Measurements from ENCODE around the gene MYO1D.

Gene MYO1D

DNA sequence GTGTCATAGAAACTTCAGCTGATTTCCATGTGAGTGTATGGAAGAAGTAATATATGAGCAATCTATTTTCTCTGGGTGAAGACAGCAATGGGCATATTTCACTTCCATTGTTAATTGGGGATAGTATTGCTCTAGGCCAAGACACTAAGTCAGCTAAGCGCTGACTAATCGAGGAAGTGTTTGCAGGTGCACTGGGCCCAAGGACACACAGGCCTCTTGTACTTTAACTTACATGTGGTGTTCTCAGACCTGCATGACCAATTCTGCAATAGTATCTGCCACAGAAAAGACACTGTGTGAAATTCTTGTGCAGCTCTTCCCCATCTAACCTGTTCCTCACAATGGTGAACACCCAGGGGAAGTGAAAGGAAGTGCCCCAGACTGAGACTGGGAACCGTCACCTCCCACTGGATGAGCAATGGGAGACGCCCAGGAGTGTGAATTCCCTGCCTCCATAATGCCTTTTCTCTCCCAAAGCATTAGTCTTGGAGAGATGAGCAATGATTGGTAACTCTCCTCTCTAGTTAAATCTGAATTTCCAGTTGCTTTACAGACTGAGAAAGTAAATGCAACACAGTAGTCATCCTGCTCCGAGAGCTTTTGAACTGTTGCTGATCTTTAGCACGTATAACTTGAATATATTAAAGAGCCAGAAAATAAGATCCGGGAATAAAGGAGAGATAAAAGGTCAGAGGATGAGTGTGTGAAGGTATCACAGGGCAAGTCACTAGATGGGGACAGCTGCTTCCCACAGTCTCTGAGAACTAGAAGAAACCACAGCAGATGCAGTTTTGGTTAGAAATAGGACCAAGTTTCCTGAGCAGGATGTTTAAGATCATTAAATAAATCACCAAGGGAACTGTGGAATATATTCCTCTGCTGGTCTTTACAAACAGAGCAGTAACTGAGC lies 307.5 kb downstream of the MYO1D start:
- H3K27ac ChIP-seq (ENCODE audit: low read length) = no peak overlapping the region
- no peaks in the 10 kb centered on the region for H3K36me3 ChIP-seq (ENCODE audit: control insufficient read depth, low read depth, low read length)
- no peaks in the 10 kb centered on the region for H3K4me1 ChIP-seq (ENCODE audit: control insufficient read depth, low read depth, low read length)
- H3K9me3 ChIP-seq (ENCODE audit: control insufficient read depth, low read depth, low read length) = no peaks in the 10 kb centered on the region
- H3K4me3 ChIP-seq (ENCODE audit: low read length) = no peak overlapping the region
- H3K9ac ChIP-seq (ENCODE audit: low read length) = no peak overlapping the region
- H3K27me3 ChIP-seq (ENCODE audit: control insufficient read depth, insufficient read depth, low read length) = no peaks in the 10 kb centered on the region

DNA sequence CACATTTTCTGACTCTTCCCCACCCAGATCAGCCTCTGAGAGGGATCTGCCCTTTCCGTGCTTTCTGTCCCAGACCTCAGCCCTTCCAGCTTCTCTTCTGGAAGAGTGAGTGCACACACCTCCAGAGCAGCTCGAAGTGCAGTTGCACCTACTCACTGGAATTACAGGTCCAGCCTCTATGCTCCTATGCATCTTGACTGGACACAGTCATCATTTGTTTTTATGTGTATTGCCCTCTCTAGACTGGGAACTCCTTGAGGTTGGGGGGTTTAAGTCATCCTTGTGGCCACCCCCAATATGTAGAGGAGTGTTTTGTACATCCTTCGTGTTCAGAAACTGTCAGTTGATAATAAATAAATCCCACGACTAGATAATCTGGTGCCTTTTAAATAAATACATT lies 308.2 kb downstream of the MYO1D start:
- Histone ChIP-seq H3K9ac (ENCODE audit: low read length) (no peak overlapping the region), H3K27ac (ENCODE audit: low read length) (no peak overlapping the region), H3K4me3 (ENCODE audit: low read length) (no peak overlapping the region), H3K4me1 (ENCODE audit: control insufficient read depth, low read depth, low read length) (no peaks in the 10 kb centered on the region), H3K9me3 (ENCODE audit: control insufficient read depth, low read depth, low read length) (no peaks in the 10 kb centered on the region), H3K27me3 (ENCODE audit: control insufficient read depth, insufficient read depth, low read length) (no peaks in the 10 kb centered on the region), H3K36me3 (ENCODE audit: control insufficient read depth, low read depth, low read length) (no peaks in the 10 kb centered on the region)

DNA sequence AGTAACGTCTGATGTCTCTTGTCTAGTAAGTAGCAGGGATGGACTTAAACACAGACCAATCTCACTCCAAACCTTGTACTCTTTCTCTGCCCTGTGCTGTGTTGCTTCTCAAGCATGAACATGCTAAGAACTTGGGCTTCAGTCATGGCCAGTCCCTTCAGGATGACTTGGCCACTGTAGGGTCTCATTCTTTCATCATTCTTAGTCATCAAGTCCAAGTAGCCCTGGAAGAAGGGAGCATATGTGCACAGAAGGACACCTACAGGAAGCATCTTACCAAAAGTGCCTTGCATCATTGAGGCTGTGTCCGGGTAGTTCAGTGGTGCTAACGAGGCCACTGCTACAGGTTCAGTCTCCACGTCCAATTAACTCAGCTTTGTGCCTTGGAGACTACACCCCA lies 309.4 kb downstream of the MYO1D start:
- no peaks in the 10 kb centered on the region for H3K36me3 ChIP-seq (ENCODE audit: control insufficient read depth, low read depth, low read length)
- no peaks in the 10 kb centered on the region for H3K27me3 ChIP-seq (ENCODE audit: control insufficient read depth, insufficient read depth, low read length)
- H3K9ac ChIP-seq (ENCODE audit: low read length) = no peak overlapping the region
- no peaks in the 10 kb centered on the region for H3K4me1 ChIP-seq (ENCODE audit: control insufficient read depth, low read depth, low read length)
- no peaks in the 10 kb centered on the region for H3K9me3 ChIP-seq (ENCODE audit: control insufficient read depth, low read depth, low read length)
- no peak overlapping the region for H3K4me3 ChIP-seq (ENCODE audit: low read length)
- no peak overlapping the region for H3K27ac ChIP-seq (ENCODE audit: low read length)

DNA sequence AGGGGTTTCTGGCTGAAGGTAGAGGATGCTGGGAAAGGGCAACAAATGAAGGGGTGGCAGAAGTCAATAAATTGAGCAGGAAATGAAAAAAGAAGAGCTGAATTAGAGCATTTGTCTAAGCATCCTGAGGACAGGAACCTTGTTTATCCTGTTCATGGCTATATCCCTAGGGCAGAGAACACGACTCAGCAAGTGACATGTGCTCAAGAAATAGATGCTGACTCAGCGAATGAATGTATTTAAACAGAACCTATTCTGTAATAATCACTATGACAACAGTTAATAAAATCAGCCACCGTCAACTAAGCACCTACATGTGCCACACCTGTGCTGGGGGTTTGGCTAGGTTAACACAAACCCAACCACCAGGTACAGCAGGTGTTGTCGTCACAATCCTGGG lies 309.8 kb downstream of the MYO1D start:
- no peaks in the 10 kb centered on the region for H3K4me1 ChIP-seq (ENCODE audit: control insufficient read depth, low read depth, low read length)
- H3K36me3 ChIP-seq (ENCODE audit: control insufficient read depth, low read depth, low read length) = no peaks in the 10 kb centered on the region
- no peaks in the 10 kb centered on the region for H3K27me3 ChIP-seq (ENCODE audit: control insufficient read depth, insufficient read depth, low read length)
- no peak overlapping the region for H3K9ac ChIP-seq (ENCODE audit: low read length)
- H3K9me3 ChIP-seq (ENCODE audit: control insufficient read depth, low read depth, low read length) = no peaks in the 10 kb centered on the region
- no peak overlapping the region for H3K4me3 ChIP-seq (ENCODE audit: low read length)
- H3K27ac ChIP-seq (ENCODE audit: low read length) = no peak overlapping the region

DNA sequence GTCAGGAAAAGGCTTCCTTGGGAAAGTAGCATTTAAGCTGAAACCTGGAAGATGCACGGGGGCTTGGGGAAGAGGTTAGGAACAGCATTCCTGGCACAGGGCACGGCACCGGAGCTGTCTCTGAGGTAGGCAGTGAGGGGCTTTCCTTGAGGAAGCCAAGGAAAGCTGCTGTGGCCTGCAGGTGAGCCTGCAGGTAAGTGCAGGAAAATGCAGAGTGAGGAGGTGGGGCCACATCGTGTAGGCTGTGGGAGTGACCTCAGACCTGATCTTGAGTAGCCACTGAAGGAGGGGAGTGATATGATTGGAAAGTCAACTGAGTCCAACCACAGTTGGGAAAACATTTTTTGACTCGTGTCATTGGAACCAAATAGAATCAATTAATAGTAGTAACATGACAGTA lies 310.6 kb downstream of the MYO1D start:
- H3K9ac ChIP-seq (ENCODE audit: low read length) = no peak overlapping the region
- H3K27ac ChIP-seq (ENCODE audit: low read length) = no peak overlapping the region
- no peaks in the 10 kb centered on the region for H3K9me3 ChIP-seq (ENCODE audit: control insufficient read depth, low read depth, low read length)
- H3K27me3 ChIP-seq (ENCODE audit: control insufficient read depth, insufficient read depth, low read length) = no peaks in the 10 kb centered on the region
- no peaks in the 10 kb centered on the region for H3K4me1 ChIP-seq (ENCODE audit: control insufficient read depth, low read depth, low read length)
- no peak overlapping the region for H3K4me3 ChIP-seq (ENCODE audit: low read length)
- H3K36me3 ChIP-seq (ENCODE audit: control insufficient read depth, low read depth, low read length) = no peaks in the 10 kb centered on the region

DNA sequence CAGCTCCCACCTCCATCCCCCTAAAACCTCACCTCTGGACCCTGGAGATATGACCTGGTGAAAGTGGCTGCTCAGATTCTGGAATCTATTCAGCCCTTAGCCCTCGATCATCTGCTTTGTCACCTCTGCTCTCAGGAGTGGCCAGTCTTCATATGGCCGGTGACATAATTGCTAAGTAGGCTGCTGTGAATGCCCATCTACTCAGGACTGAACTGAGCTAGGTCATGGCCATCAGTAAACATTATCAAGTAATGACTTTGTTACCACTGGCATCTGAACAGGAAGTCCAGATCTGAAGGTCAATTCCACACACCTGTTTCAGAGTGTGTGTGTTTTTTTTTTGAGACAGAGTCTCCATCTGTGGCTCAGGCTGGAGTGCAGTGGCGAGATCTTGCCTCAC lies 311.5 kb downstream of the MYO1D start:
- H3K4me1 ChIP-seq (ENCODE audit: control insufficient read depth, low read depth, low read length) = no peaks in the 10 kb centered on the region
- no peak overlapping the region for H3K27ac ChIP-seq (ENCODE audit: low read length)
- no peaks in the 10 kb centered on the region for H3K9me3 ChIP-seq (ENCODE audit: control insufficient read depth, low read depth, low read length)
- no peaks in the 10 kb centered on the region for H3K27me3 ChIP-seq (ENCODE audit: control insufficient read depth, insufficient read depth, low read length)
- H3K36me3 ChIP-seq (ENCODE audit: control insufficient read depth, low read depth, low read length) = no peaks in the 10 kb centered on the region
- no peak overlapping the region for H3K9ac ChIP-seq (ENCODE audit: low read length)
- no peak overlapping the region for H3K4me3 ChIP-seq (ENCODE audit: low read length)

DNA sequence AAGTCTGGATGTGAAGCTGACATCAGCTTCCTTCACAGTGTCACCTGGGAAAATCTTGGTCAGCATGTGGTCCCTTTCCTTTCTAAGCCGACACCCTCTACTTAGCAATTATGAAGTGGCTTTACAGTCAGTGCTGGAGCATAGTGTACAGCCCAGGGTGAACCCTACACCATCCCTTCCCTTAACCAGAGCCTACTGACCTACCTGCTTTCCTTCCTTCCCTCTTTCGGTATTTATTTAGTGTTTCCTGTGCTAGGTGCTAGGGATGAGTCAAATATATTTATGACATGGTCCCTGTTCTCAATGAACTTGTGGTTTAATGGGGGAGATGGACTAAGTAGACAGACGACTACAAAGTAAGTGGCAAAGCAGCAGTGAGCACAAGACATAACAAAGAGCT lies 312.6 kb downstream of the MYO1D start:
- Histone ChIP-seq H3K4me1 (ENCODE audit: control insufficient read depth, low read depth, low read length) (no peaks in the 10 kb centered on the region), H3K27me3 (ENCODE audit: control insufficient read depth, insufficient read depth, low read length) (no peaks in the 10 kb centered on the region), H3K4me3 (ENCODE audit: low read length) (no peak overlapping the region), H3K9me3 (ENCODE audit: control insufficient read depth, low read depth, low read length) (no peaks in the 10 kb centered on the region), H3K27ac (ENCODE audit: low read length) (no peak overlapping the region), H3K9ac (ENCODE audit: low read length) (no peak overlapping the region), H3K36me3 (ENCODE audit: control insufficient read depth, low read depth, low read length) (no peaks in the 10 kb centered on the region)

DNA sequence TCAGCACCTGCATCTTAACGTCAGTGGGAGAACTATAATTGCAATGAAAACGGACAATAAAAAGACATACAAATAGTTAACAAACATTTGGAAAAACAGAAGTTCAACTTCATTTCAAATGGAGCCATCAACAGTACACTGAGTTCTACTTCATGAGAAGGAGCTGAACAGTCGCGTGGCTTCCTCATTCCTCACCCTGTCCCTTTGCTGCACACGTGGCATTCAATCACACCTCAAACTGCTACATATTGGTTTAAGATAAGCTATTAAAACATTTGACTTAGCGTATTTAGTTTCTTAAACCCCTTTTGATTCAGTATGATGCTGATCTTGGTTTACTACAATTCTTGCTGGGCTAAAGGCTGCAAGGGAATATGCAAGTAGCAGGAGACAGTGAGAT lies 313.3 kb downstream of the MYO1D start:
- Histone ChIP-seq H3K27ac (ENCODE audit: low read length) (no peak overlapping the region), H3K4me3 (ENCODE audit: low read length) (no peak overlapping the region), H3K9me3 (ENCODE audit: control insufficient read depth, low read depth, low read length) (no peaks in the 10 kb centered on the region), H3K27me3 (ENCODE audit: control insufficient read depth, insufficient read depth, low read length) (no peaks in the 10 kb centered on the region), H3K36me3 (ENCODE audit: control insufficient read depth, low read depth, low read length) (no peaks in the 10 kb centered on the region), H3K9ac (ENCODE audit: low read length) (no peak overlapping the region), H3K4me1 (ENCODE audit: control insufficient read depth, low read depth, low read length) (no peaks in the 10 kb centered on the region)

DNA sequence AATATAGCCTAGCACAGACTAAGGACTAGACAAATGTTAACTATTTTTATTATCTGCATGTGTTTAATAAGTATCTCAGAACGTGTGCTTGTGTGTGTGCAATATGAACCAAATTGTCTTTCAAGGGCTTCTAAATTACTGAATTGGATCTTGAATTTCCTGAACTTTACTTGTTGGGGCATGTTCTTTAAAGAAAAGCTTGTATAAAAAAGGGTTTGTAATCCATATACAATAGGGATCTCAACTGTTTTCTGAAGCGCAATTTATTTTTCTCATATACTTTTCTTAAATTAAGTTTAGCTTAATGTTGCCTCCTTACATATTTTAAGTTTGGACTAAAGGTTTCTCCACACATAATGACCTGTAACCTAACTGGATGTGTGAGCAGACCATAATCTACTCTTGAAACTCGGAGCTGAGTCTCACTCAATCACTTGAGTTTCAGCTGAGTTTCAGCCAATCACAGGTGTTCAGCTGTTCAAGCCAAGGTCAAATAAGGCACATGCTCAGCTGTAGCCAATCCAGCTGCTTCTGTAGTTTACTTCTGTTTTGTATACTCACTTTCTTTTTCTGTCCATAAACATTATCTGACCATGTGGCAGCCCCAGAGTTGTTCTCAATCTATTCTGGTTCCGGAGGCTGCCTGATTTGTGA lies 317.8 kb downstream of the MYO1D start:
- Histone ChIP-seq H3K4me3 (ENCODE audit: low read length) (no peak overlapping the region), H3K4me1 (ENCODE audit: control insufficient read depth, low read depth, low read length) (peaks cover 3% of the 10 kb centered on the region), H3K9ac (ENCODE audit: low read length) (no peak overlapping the region), H3K9me3 (ENCODE audit: control insufficient read depth, low read depth, low read length) (no peaks in the 10 kb centered on the region), H3K36me3 (ENCODE audit: control insufficient read depth, low read depth, low read length) (no peaks in the 10 kb centered on the region), H3K27me3 (ENCODE audit: control insufficient read depth, insufficient read depth, low read length) (no peaks in the 10 kb centered on the region), H3K27ac (ENCODE audit: low read length) (no peak overlapping the region)

DNA sequence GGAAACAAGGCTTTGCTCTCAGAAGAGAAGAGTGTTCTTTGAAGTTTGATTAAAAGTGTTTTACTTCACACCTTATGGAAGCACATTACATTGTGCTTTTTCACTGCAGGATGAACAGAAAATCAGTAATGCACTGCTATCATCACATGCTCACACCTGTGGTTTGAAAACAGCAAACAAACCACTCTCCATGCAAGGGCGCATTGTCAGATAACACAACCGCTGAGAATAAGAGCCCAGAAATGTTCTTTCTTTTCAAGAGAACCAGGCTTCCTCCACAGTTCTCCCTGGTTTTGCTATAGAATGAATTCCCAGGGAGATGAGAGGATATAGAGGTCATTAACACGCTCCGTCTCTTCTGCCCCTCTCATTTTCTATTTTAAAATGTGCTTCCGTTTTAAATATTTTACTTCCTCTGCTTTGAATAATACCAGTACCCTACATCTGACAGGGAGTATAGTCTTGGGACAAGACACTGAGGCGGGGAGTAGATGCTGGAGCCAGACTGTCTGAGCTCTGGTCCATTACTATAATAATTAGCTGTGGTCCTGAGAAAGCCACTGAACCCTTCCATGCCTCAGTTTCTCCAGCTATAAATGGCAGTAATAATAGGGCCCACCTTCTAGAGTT lies 318.5 kb downstream of the MYO1D start:
- Histone ChIP-seq H3K9me3 (ENCODE audit: control insufficient read depth, low read depth, low read length) (no peaks in the 10 kb centered on the region), H3K27ac (ENCODE audit: low read length) (no peak overlapping the region), H3K27me3 (ENCODE audit: control insufficient read depth, insufficient read depth, low read length) (no peaks in the 10 kb centered on the region), H3K9ac (ENCODE audit: low read length) (no peak overlapping the region), H3K36me3 (ENCODE audit: control insufficient read depth, low read depth, low read length) (no peaks in the 10 kb centered on the region), H3K4me1 (ENCODE audit: control insufficient read depth, low read depth, low read length) (peaks cover 3% of the 10 kb centered on the region), H3K4me3 (ENCODE audit: low read length) (no peak overlapping the region)

DNA sequence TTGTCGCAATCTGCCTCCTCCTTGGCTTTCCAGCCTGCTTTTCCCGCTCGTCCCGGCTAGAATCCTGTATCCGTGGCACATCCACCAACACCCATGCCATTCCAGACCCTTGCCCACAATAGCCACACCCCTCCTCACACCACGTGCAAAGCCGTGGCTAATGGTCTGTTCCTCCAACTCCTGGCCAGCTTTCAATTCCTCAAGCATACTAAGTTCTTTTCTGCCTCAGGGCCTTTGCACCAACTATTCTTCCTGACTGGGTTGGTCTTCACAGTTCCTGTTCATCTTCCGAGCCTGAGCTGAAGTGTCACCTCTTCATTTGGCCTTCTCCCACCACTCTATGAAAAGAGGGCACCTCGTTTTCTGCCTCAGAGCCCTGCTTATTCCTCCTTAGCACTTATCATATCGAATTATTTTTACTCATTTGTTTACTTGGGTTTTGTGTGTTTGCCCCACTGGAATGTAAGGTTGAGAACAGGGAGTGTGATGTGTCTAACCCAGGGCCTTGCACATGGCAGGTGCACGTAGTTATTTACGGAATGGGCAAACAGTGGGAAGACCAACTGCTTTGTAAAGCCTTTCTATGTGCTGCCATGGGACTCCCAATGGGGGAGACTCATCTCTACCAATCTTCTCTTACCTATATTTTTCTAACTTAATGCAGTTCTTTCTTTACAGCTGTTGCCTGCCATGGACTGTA lies 321.2 kb downstream of the MYO1D start:
- no peak overlapping the region for H3K27ac ChIP-seq (ENCODE audit: low read length)
- H3K9me3 ChIP-seq (ENCODE audit: control insufficient read depth, low read depth, low read length) = no peaks in the 10 kb centered on the region
- no peaks in the 10 kb centered on the region for H3K27me3 ChIP-seq (ENCODE audit: control insufficient read depth, insufficient read depth, low read length)
- H3K36me3 ChIP-seq (ENCODE audit: control insufficient read depth, low read depth, low read length) = no peaks in the 10 kb centered on the region
- no peak overlapping the region for H3K4me3 ChIP-seq (ENCODE audit: low read length)
- H3K4me1 ChIP-seq (ENCODE audit: control insufficient read depth, low read depth, low read length) = peaks cover 3% of the 10 kb centered on the region
- no peak overlapping the region for H3K9ac ChIP-seq (ENCODE audit: low read length)
